Activated naive CD4-positive, alpha-beta T cell treated with anti-CD3 and anti-CD28 coated beads, Interleukin-2, amount 50 U/mL, for 16 hours (primary cell): ENCODE results near the gene CCDC85A.

Experiments
- DNase-seq: peaks from one replicate; pipeline ENCODE4 v3.0.0-alpha.2; 2020

Gene CCDC85A

GRCh38 chr2:56376699-56377665, 193.2 kb downstream of the CCDC85A start:
- no peak for DNase-seq

GRCh38 chr2:56379066-56379465, 195.3 kb downstream of the CCDC85A start:
- no peak for DNase-seq

GRCh38 chr2:56380861-56381260, 197.1 kb downstream of the CCDC85A start:
- DNase-seq = no peak

- no peak for DNase-seq
Observed at GRCh38 chr2:56382466-56382865, 198.7 kb downstream of the CCDC85A start.

- no peak for DNase-seq
Observed at GRCh38 chr2:56386657-56387056, 202.9 kb downstream of the CCDC85A start.

GRCh38 chr2:56390644-56391043, 206.9 kb downstream of the CCDC85A start:
- no peak for DNase-seq

- no peak for DNase-seq
Observed at GRCh38 chr2:56410140-56410539, 226.3 kb downstream of the CCDC85A start.

- DNase-seq = no peak
Observed at GRCh38 chr2:56416500-56417176, 232.8 kb downstream of the CCDC85A start.
